Mesodermal cell (in vitro differentiated cells): ENCODE data around the gene KAT6B.

Source experiments
- H3K27ac ChIP-seq: 2 replicates; pipeline ENCODE4 v1.7.0; 2013; ENCODE audit warnings: mild to moderate bottlenecking, low read depth, low read length, moderate library complexity; ENCODE audit not compliant: severe bottlenecking
- H3K36me3 ChIP-seq: 2 replicates; pipeline ENCODE4 v1.7.1; 2013; ENCODE audit warnings: mild to moderate bottlenecking, low read length, moderate library complexity; ENCODE audit not compliant: control insufficient read depth, insufficient read depth
- H3K4me1 ChIP-seq: one replicate; pipeline ENCODE4 v1.7.1; 2013; ENCODE audit warnings: mild to moderate bottlenecking, low read length; ENCODE audit not compliant: insufficient read depth, control insufficient read depth, poor library complexity, severe bottlenecking
- H3K4me3 ChIP-seq: 2 replicates; pipeline ENCODE4 v1.7.0; 2013; ENCODE audit warnings: low read length, control low read depth, mild to moderate bottlenecking; ENCODE audit not compliant: insufficient read depth, poor library complexity, severe bottlenecking; ENCODE audit errors: extremely low read depth
- H3K9me3 ChIP-seq: 2 replicates; pipeline ENCODE4 v1.7.1; 2013; ENCODE audit warnings: mild to moderate bottlenecking, low read length, moderate library complexity; ENCODE audit not compliant: control insufficient read depth
- WGBS, 2 experiments: methylation state at CpG; one replicate each; pipeline ENCODE4 v1.1.5; 2013; ENCODE audit warnings: missing lambda C conversion rate in 2 of 2; ENCODE audit not compliant: insufficient coverage in 2 of 2; 5-methylcytosine and 5-hydroxymethylcytosine counted together

KAT6B gene

DNA sequence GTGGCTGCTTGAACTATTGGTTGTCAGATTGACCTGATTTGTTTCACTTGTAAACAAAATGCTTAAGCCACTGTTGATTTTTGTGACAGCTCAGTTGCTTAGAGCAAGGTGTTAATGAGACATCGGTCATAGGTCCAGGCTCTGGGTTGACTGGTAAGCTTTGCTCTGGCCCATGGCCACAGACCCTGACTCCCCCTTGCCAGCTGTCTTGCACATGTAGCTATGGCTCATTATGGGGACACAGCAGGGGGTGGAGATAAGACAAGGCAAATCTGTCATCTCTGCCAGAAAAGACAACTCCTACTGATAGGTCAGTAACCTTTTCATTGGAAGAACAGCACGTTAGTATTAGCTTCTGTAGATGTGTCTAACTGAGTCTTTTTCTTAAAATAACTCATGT is 95.3 kb downstream of the KAT6B start:
- H3K9me3 ChIP-seq = no peaks in the 10 kb centered on the region
- H3K4me3 ChIP-seq = no peak overlapping the region
- no peaks in the 10 kb centered on the region for H3K36me3 ChIP-seq
- WGBS, 2 experiments = 37 to 63% methylated on average over 1 to 2 of the region's 2 CpGs
- H3K27ac ChIP-seq = no peak overlapping the region
- peaks cover 18% of the 10 kb centered on the region for H3K4me1 ChIP-seq

DNA sequence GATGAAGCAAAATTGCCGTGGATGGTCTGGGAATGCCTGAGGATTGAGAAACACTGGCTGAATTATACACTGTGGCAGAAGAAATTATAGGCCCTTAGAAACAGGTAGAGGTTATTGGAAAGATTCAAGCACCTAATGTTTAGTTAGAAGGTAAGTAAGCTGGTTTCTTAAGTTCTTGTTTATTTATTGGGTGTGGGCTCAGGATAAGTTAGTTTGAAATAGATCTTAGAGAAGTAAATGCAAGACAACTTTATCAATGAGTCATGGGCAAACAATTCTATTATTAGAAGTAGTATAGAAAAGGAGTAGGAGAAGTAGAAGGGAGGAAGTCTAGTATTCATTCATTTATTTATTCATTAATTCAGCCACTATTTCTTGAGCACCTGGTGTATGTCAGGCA is 96.5 kb downstream of the KAT6B start:
- WGBS, 2 experiments = 81 to 92% methylated on average over 1 of the region's 1 CpG
- no peaks in the 10 kb centered on the region for H3K36me3 ChIP-seq
- peaks cover 29% of the 10 kb centered on the region for H3K4me1 ChIP-seq
- no peaks in the 10 kb centered on the region for H3K9me3 ChIP-seq
- no peak overlapping the region for H3K4me3 ChIP-seq
- no peak overlapping the region for H3K27ac ChIP-seq

DNA sequence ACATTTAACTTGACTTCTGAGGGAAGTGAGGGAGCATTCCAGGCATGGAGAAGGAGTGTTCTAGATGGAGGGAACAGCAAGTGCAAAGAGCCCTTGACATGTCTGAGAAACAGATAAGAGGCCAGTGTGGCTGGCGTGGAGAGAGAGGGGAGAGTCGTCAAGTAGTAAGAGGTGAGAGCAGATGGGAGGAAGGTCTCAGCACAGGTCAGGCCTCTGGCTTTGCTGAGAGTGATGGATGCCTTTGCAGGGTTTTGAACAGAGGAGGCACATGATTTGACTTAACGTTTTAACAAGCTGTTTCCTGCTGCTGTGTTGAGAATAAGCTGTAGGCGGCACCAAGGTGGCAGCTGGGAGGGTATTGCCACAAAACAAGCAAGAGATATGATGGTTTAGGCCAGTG is 97.2 kb downstream of the KAT6B start:
- Histone ChIP-seq H3K4me3 (no peak overlapping the region), H3K9me3 (no peaks in the 10 kb centered on the region), H3K36me3 (no peaks in the 10 kb centered on the region), H3K4me1 (peaks cover 29% of the 10 kb centered on the region), H3K27ac (no peak overlapping the region)
- WGBS, 2 experiments = 40 to 41% methylated on average over 4 of the region's 4 CpGs

DNA sequence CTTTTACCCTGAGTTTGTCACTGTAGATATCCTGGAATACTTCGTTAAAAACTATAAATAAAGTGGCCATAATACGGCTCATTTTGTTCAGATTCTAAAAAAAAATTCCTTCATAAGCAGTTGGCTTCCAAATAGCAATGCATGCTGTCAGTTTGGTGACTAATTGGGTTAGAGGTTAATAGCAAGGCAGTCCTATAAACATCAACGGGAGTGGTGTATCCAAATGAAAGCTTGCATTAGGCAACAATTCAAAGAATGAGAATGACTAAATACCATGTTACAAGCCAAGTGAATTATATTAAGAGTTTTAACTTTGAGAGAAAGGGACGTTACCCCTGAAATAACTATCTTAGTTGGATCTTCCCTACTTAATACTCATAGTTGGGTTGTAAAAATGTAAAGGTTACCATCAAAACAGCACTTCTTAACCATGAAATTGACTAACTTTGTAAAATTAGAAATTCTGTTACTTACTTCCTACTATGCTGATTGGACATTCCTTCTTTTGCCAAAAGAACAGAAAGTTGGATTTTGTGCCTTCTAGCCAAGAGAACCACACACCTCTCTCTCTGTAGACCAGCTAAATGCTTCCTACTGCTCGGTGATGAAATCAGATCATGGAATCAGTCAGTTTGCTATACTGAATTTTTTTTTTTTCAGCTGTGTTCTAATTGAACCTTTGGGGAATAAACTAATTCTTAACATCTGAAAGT is 98.0 kb downstream of the KAT6B start:
- Histone ChIP-seq H3K4me3 (no peak overlapping the region), H3K4me1 (peaks cover 29% of the 10 kb centered on the region), H3K36me3 (no peaks in the 10 kb centered on the region), H3K9me3 (no peaks in the 10 kb centered on the region), H3K27ac (peak overlapping the region; percentile 31)
- WGBS, 2 experiments = 83 to 100% methylated on average over 1 to 3 of the region's 5 CpGs

DNA sequence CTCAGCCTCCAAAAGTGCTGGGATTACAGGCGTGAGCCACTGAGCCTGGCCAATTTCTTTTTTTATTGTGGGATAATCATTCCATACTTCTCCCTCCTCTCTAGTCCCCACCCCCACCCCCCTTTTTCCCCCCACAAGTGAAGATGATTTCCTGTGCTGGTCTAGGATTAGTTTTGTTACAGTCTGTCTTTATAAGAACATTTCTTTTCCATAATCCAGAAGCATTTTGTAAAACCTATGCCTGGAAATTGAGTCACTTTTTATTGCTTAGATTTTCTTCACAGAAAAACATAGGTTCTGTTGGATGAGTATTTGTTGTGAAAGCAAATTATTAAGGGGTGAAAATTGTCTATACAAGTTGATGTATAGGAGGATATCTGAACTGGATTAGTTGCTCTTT is 98.9 kb downstream of the KAT6B start:
- H3K27ac ChIP-seq = no peak overlapping the region
- peaks cover 29% of the 10 kb centered on the region for H3K4me1 ChIP-seq
- no peaks in the 10 kb centered on the region for H3K36me3 ChIP-seq
- no peaks in the 10 kb centered on the region for H3K9me3 ChIP-seq
- no peak overlapping the region for H3K4me3 ChIP-seq
- 80% methylated on average over 1 of the region's 1 CpG; no CpG with 5 or more reads in 1 of the 2 experiments for WGBS, 2 experiments

DNA sequence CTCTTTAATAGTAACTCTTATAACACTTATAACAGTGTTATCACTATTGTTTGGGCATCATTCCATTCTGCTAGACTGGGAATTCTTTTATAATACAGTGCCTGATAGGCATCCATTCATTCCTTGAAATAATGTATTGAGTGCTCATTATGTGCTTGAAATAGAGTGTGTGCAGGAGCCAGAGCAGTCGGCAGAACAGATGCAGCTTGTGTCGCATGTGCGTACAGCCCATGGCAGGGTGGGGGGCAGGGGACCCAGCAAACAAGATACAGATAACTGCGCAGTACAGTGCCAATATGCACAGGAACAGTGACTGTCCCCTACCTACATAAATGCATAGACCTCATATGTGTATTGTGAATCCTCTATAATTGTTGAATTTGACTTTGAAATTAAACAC is 99.3 kb downstream of the KAT6B start:
- Histone ChIP-seq H3K4me3 (no peak overlapping the region), H3K27ac (no peak overlapping the region), H3K4me1 (peaks cover 29% of the 10 kb centered on the region), H3K9me3 (no peaks in the 10 kb centered on the region), H3K36me3 (no peaks in the 10 kb centered on the region)
- WGBS, 2 experiments = 100% methylated on average over 1 of the region's 4 CpGs; no CpG with 5 or more reads in 1 of the 2 experiments

DNA sequence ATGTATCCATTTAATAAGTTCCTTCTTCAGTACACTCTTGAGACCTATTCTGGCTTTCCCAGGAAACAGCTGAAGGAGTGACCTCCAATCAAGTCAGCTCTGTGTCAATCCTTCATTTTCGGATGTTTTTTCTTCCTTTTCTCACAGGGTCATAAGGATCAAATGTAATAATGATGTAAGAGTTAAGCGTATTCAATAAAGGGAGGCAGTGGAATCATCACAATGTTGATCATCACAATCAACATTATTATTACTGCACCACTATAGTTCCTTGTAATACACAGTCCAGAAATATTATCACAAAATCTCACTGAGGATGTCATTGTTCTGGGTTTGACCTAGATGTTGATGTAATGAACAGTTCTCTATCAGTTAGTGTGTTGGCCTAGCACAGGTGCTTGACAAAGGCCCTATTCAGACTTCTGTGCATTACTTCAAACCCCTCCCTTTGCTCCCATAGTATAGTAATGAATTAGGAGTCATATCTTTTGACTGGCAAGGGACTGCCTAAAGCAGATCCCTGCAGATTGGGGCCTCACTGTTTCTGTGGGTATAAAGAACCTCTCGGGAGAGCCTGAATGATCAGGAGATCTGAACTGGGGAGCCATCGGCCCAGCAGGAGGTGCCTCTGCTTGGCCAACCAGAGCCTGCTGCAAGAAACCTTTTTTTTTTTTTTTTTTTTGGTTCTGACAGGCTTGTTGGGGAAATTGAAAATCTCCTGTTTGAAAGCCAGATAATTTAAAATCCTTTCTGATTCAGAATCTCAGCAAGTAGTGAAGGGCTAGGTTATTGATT is 100.6 kb downstream of the KAT6B start:
- no peak overlapping the region for H3K4me3 ChIP-seq
- no peak overlapping the region for H3K27ac ChIP-seq
- H3K36me3 ChIP-seq = no peaks in the 10 kb centered on the region
- 86 to 100% methylated on average over 1 to 3 of the region's 4 CpGs for WGBS, 2 experiments
- H3K9me3 ChIP-seq = no peaks in the 10 kb centered on the region
- peaks cover 25% of the 10 kb centered on the region for H3K4me1 ChIP-seq

DNA sequence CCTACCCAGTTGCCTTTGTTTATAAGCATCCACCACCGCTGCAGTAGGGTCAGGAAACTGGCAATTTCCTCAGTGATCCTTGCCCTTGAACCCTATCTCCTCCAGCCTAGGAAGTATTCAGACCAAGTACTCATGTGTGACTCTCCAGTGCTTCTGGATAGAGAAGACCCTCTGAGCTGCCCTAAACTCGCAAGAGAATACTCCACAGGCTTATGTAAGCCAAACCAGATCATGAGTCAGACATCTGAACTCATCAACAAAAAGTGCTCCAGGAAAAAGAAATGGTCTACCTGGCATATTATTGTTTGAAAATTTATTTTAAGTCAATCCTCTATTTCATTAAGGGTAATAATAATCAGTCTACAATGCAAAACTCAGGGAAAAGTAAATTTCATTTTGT is 101.3 kb downstream of the KAT6B start:
- Histone ChIP-seq H3K27ac (no peak overlapping the region), H3K9me3 (no peaks in the 10 kb centered on the region), H3K4me3 (no peak overlapping the region), H3K4me1 (peaks cover 25% of the 10 kb centered on the region), H3K36me3 (no peaks in the 10 kb centered on the region)
- WGBS, 2 experiments = 86 to 89% methylated on average over 1 to 2 of the region's 2 CpGs

DNA sequence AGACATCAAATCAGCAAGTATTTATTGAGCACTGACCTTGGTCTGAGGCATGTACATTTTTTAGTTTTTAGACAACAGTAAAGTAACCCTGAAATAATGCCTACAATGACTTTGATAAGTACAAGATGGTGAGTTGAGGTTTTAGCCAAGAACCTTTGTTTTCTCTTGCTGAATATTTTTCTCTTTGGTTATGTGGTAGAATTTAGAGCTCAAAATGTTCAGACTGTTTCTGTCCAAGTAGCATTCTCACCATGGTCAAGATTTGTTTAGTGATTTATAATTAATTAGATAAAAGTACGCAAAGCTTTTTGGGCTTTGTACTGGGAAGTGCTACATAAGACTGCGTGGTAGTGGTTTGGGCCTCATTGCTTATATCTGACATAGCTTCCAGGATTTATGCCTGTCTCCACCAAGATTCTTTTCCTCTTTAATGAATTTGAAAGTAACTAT is 102.4 kb downstream of the KAT6B start:
- 100% methylated on average over 2 of the region's 2 CpGs; no CpG with 5 or more reads in 1 of the 2 experiments for WGBS, 2 experiments
- H3K9me3 ChIP-seq = no peaks in the 10 kb centered on the region
- H3K27ac ChIP-seq = no peak overlapping the region
- peaks cover 21% of the 10 kb centered on the region for H3K4me1 ChIP-seq
- H3K36me3 ChIP-seq = no peaks in the 10 kb centered on the region
- no peak overlapping the region for H3K4me3 ChIP-seq

DNA sequence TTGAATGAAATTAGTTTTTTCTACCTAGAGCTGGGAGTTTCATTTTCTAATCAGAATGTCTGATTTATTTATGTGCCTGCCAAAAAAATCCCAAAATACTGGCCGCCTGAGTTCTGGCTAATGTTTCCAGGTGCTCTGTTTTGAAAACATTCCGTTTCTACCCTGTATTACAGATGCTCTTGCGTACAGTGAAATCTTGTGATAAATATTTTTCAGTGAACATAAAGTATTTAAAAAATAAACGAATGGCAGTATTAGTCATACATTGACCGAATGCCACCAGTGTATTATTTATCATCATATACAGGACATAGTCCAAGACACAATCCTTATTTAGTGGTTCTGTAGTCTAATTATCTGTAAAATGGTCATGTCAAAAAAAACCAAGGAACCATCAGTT is 102.8 kb downstream of the KAT6B start:
- WGBS, 2 experiments = 100% methylated on average over 1 of the region's 5 CpGs; no CpG with 5 or more reads in 1 of the 2 experiments
- Histone ChIP-seq H3K9me3 (no peaks in the 10 kb centered on the region), H3K4me1 (peaks cover 18% of the 10 kb centered on the region), H3K36me3 (no peaks in the 10 kb centered on the region), H3K4me3 (no peak overlapping the region), H3K27ac (no peak overlapping the region)

DNA sequence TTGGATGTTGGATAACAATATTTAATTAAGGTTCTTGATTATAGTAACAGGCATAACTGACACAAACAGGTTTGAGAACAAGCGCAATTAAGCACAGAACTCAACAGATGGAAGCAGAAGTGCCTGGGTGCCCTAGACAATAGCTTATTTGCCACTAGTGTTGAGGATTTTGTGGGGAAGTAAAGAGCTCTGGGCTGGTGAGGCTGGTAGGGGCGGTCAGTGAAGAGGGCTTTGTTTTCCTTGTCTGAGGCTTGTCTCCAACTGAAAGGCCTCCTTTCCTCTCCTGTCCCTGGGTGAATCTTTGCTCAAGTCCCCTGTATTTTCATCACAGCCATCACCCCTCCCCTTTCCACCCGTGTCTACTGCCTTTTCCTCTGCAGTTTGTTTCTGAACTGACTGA is 104.6 kb downstream of the KAT6B start:
- 73 to 78% methylated on average over 2 of the region's 3 CpGs for WGBS, 2 experiments
- no peaks in the 10 kb centered on the region for H3K9me3 ChIP-seq
- H3K4me3 ChIP-seq = no peak overlapping the region
- no peaks in the 10 kb centered on the region for H3K36me3 ChIP-seq
- H3K27ac ChIP-seq = no peak overlapping the region
- H3K4me1 ChIP-seq = peaks cover 11% of the 10 kb centered on the region
